ENCODE data around the gene IGF2R. TPM values are rescaled to one million over a fixed set of nuclear protein-coding genes. Genes with fewer than 3 reads are reported as not detected.

The IGF2R gene
- total RNA-seq, 1 donor from 2014 or later, result 35.1 TPM

DNA sequence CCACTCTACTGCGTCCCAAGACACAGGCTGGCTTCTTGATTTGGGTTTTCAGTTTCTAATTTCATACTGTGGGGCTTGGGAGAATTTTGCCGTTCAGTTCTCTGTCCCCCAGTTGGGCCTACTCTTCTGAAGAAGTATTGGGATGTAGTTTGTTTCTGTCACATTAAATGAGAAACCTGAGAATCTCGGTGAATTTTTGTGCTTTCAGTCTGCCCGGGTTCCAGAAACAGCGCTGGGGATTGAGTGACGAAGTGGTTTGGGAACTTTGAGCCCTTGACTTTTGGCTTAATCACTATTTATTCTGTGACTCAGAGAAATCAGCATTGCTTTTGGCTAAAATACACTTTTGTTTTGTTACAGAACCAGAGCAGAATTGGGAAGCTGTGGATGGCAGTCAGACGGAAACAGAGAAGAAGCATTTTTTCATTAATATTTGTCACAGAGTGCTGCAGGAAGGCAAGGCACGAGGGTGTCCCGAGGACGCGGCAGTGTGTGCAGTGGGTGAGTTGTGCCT lies 74.0 kb downstream of the IGF2R start:
- no peak for DNase-seq (ENCODE audit: low spot score)
- H3K36me3 ChIP-seq, result no peaks in the 10 kb centered on the region
- H3K27me3 ChIP-seq, result no peaks in the 10 kb centered on the region
- Mint-ChIP-seq H3K27ac (no peak overlapping the region), H3K27me3 (ENCODE audit: insufficient read depth, low read depth) (peaks cover 2% of the 10 kb centered on the region), H3K36me3 (peaks cover 40% of the 10 kb centered on the region), H3K4me1 (no peaks in the 10 kb centered on the region), H3K9me3 (no peaks in the 10 kb centered on the region), H3K4me3 (no peak overlapping the region)
- H3K79me2 ChIP-seq (ENCODE audit: low read depth), result no peaks in the 10 kb centered on the region
- H3K4me1 ChIP-seq, result no peaks in the 10 kb centered on the region
- H4K20me1 ChIP-seq (ENCODE audit: low read depth), result no peaks in the 10 kb centered on the region
- no peak overlapping the region for H2AFZ ChIP-seq (replicated peaks)
- no peaks in the 10 kb centered on the region for H3F3A ChIP-seq (ENCODE audit: low read depth)
- TF ChIP-seq, protein P1, sequence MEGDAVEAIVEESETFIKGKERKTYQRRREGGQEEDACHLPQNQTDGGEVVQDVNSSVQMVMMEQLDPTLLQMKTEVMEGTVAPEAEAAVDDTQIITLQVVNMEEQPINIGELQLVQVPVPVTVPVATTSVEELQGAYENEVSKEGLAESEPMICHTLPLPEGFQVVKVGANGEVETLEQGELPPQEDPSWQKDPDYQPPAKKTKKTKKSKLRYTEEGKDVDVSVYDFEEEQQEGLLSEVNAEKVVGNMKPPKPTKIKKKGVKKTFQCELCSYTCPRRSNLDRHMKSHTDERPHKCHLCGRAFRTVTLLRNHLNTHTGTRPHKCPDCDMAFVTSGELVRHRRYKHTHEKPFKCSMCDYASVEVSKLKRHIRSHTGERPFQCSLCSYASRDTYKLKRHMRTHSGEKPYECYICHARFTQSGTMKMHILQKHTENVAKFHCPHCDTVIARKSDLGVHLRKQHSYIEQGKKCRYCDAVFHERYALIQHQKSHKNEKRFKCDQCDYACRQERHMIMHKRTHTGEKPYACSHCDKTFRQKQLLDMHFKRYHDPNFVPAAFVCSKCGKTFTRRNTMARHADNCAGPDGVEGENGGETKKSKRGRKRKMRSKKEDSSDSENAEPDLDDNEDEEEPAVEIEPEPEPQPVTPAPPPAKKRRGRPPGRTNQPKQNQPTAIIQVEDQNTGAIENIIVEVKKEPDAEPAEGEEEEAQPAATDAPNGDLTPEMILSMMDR (IDR thresholded peaks at IDR 0.05), result no peak
- TF ChIP-seq EZH2 (IDR thresholded peaks at IDR 0.05) (no peak), EZH2phosphoT487 (IDR thresholded peaks at IDR 0.05) (no peak)
- no peak overlapping the region for H3K27ac ChIP-seq
- no peaks in the 10 kb centered on the region for H3K9me3 ChIP-seq (ENCODE audit: low read depth)
- no peak overlapping the region for H3K4me3 ChIP-seq
- H3K4me2 ChIP-seq, result no peak overlapping the region
- no peak overlapping the region for H3K9ac ChIP-seq

DNA sequence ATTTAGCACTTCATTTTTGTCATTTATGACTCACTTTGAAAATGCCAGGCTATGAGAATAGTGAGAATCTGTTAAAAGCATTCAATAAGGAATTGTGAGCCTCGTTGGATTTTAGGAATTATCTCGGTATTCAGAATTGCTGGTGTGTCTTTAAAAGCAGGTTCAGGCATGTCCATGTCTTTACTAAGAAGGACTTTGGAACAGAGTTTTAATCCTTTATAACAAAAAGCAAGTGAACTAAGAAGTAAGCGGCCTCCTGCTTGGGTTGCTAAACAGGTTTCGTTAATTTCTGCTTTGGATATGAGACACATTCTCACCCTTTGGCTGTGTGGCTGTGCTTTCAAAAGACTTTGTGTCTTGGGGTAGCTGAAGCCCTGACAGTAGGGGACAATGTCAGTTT lies 74.9 kb downstream of the IGF2R start:
- TF ChIP-seq EZH2phosphoT487 (IDR thresholded peaks at IDR 0.05) (no peak), EZH2 (IDR thresholded peaks at IDR 0.05) (no peak)
- TF ChIP-seq, protein P1 (IDR thresholded peaks at IDR 0.05), result no peak
- H3K36me3 Mint-ChIP-seq, result peaks cover 43% of the 10 kb centered on the region
- no peaks in the 10 kb centered on the region for H3K9me3 ChIP-seq (ENCODE audit: low read depth)
- no peak overlapping the region for H3K27ac ChIP-seq
- H3K79me2 ChIP-seq (ENCODE audit: low read depth), result no peaks in the 10 kb centered on the region
- H3K9ac ChIP-seq, result no peak overlapping the region
- no peaks in the 10 kb centered on the region for H3F3A ChIP-seq (ENCODE audit: low read depth)
- no peak overlapping the region for H3K4me2 ChIP-seq
- H2AFZ ChIP-seq (replicated peaks), result no peak overlapping the region
- no peaks in the 10 kb centered on the region for H3K27me3 ChIP-seq
- no peaks in the 10 kb centered on the region for H3K36me3 ChIP-seq
- no peak overlapping the region for H3K27ac Mint-ChIP-seq
- no peaks in the 10 kb centered on the region for H3K4me1 Mint-ChIP-seq
- no peaks in the 10 kb centered on the region for H4K20me1 ChIP-seq (ENCODE audit: low read depth)
- no peak for DNase-seq (ENCODE audit: low spot score)
- H3K9me3 Mint-ChIP-seq, result no peaks in the 10 kb centered on the region
- no peak overlapping the region for H3K4me3 ChIP-seq
- H3K4me3 Mint-ChIP-seq, result no peak overlapping the region
- no peaks in the 10 kb centered on the region for H3K4me1 ChIP-seq
- peaks cover 2% of the 10 kb centered on the region for H3K27me3 Mint-ChIP-seq (ENCODE audit: insufficient read depth, low read depth)

DNA sequence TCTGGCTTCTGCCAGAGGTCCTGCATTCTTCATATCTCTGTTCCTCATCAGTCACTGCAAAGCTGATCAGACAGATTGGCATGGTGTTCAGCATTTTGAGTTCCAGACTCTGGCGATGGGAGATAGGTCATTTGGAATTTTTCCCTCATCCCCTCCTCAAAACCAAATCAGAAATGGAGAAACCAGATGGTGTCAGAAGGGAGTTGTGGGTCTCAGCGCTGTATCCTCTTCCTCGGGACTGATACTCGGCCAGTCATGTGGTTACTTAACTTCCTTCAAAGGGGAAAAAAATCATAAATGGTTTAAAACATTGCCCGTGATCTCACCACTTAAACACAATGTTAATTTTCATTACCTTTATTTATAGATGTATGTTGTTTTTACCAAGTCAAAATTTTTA lies 75.8 kb downstream of the IGF2R start:
- Histone ChIP-seq H3K27me3 (no peaks in the 10 kb centered on the region), H3K9me3 (ENCODE audit: low read depth) (no peaks in the 10 kb centered on the region), H3K36me3 (no peaks in the 10 kb centered on the region), H3K79me2 (ENCODE audit: low read depth) (no peaks in the 10 kb centered on the region), H3K9ac (no peak overlapping the region), H2AFZ (replicated peaks) (no peak overlapping the region), H3K4me1 (no peaks in the 10 kb centered on the region), H3K4me3 (no peak overlapping the region), H3K27ac (no peak overlapping the region), H3F3A (ENCODE audit: low read depth) (no peaks in the 10 kb centered on the region), H4K20me1 (ENCODE audit: low read depth) (no peaks in the 10 kb centered on the region), H3K4me2 (no peak overlapping the region)
- peaks cover 5% of the 10 kb centered on the region for H3K27me3 Mint-ChIP-seq (ENCODE audit: insufficient read depth, low read depth)
- H3K9me3 Mint-ChIP-seq, result no peaks in the 10 kb centered on the region
- no peak overlapping the region for H3K27ac Mint-ChIP-seq
- no peak for DNase-seq (ENCODE audit: low spot score)
- TF ChIP-seq EZH2phosphoT487 (IDR thresholded peaks at IDR 0.05) (no peak), EZH2 (IDR thresholded peaks at IDR 0.05) (no peak)
- TF ChIP-seq, protein P1 (IDR thresholded peaks at IDR 0.05), result no peak
- H3K4me3 Mint-ChIP-seq, result no peak overlapping the region
- H3K36me3 Mint-ChIP-seq, result peaks cover 49% of the 10 kb centered on the region
- H3K4me1 Mint-ChIP-seq, result no peaks in the 10 kb centered on the region

Measured in neural progenitor cell (in vitro differentiated cells).